ENCODE data around the gene MFN2. TPM values are rescaled to one million over a fixed set of nuclear protein-coding genes. Genes with fewer than 3 reads are reported as not detected.

MFN2 gene
- polyA plus RNA-seq, 1 of the 3 experiments (the other 2 are of a cell fraction) = 43.2 TPM

- POLR2A ChIA-PET = interaction anchor here (1.7 kb wide), 1 partner anchor 29 kb away, joined by 4 read pairs; the partner anchor contains the start of gene MFN2
- Histone ChIP-seq H3K9ac (no peak overlapping the region), H3K27ac (ENCODE audit: low read depth in 2 of 2, low read length in 1 of 2) (no peak overlapping the region), H3K9me3 (no peaks in the 10 kb centered on the region), H3K9me2 (no peaks in the 10 kb centered on the region), H3K36me3 (replicated peaks in 1 of 2; ENCODE audit: control insufficient read depth in 1 of 2, insufficient read depth in 2 of 2, low read length in 1 of 2) (peaks cover 24 to 65% of the 10 kb centered on the region in 2 experiments), H3K79me2 (ENCODE audit: insufficient read depth) (no peaks in the 10 kb centered on the region), H3K4me1 (ENCODE audit: control insufficient read depth in 1 of 2, insufficient read depth in 2 of 2, low read depth in 1 of 2, low read length in 1 of 2) (peaks cover 0 to 9% of the 10 kb centered on the region in 2 experiments; a peak in 2 of 4 replicates), H4K20me1 (ENCODE audit: insufficient read depth) (peaks cover 5% of the 10 kb centered on the region; the same call in 1 of the 2 replicates), H3F3A (replicated peaks; ENCODE audit: insufficient read depth) (peaks cover 23% of the 10 kb centered on the region), H3K4me3 (ENCODE audit: low read depth in 2 of 2, low read length in 1 of 2) (no peak overlapping the region), H3K27me3 (ENCODE audit: insufficient read depth) (no peaks in the 10 kb centered on the region), H2AFZ (ENCODE audit: low read depth) (no peak overlapping the region), H3K4me2 (no peak overlapping the region)
- CTCF ChIA-PET = interaction anchor here (1.1 kb wide), 1 partner anchor 23 kb away, joined by 4 read pairs; no protein-coding TSS in a partner anchor
- no peak for DNase-seq
- TF ChIP-seq GATA2 (CRISPR knock-in tag; IDR thresholded peaks at IDR 0.05) (no peak), MEF2A (IDR thresholded peaks at IDR 0.05; ENCODE audit: borderline replicate concordance, low read depth) (no peak), FOXM1 (IDR thresholded peaks at IDR 0.05; ENCODE audit: low read depth) (no peak), TCF12 (IDR thresholded peaks at IDR 0.05) (no peak), EZH2phosphoT487 (IDR thresholded peaks at IDR 0.05; ENCODE audit: borderline replicate concordance, low read depth) (no peak), POLR2AphosphoS5 (IDR thresholded peaks at IDR 0.05; ENCODE audit: low read depth, low read length) (no peak), EP300 (IDR thresholded peaks at IDR 0.05; ENCODE audit: borderline replicate concordance in 1 of 2, low read depth in 1 of 2, low read length in 1 of 2) (no peak)
- TF ChIP-seq, protein P1, sequence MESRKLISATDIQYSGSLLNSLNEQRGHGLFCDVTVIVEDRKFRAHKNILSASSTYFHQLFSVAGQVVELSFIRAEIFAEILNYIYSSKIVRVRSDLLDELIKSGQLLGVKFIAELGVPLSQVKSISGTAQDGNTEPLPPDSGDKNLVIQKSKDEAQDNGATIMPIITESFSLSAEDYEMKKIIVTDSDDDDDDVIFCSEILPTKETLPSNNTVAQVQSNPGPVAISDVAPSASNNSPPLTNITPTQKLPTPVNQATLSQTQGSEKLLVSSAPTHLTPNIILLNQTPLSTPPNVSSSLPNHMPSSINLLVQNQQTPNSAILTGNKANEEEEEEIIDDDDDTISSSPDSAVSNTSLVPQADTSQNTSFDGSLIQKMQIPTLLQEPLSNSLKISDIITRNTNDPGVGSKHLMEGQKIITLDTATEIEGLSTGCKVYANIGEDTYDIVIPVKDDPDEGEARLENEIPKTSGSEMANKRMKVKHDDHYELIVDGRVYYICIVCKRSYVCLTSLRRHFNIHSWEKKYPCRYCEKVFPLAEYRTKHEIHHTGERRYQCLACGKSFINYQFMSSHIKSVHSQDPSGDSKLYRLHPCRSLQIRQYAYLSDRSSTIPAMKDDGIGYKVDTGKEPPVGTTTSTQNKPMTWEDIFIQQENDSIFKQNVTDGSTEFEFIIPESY (IDR thresholded peaks at IDR 0.05; ENCODE audit: borderline replicate concordance, low read depth) = no peak
- 98% methylated on average over 9 of the region's 9 CpGs for WGBS (ENCODE audit: low lambda C conversion rate)
Measured at GRCh38 chr1:12009318-12009947, 29.2 kb downstream of the MFN2 start.

- DNase-seq = peak; percentile 44
- ChIA-PET POLR2A (interaction anchor here (1.4 to 1.7 kb wide), 2 partner anchors 8 to 31 kb away, joined by 3 to 4 read pairs; partner anchors contain the start of genes MFN2 and MIIP), CTCF (interaction anchor here (1.8 kb wide), 1 partner anchor 9 kb away, joined by 9 read pairs; no protein-coding TSS in a partner anchor)
- TF ChIP-seq FOXM1 (IDR thresholded peaks at IDR 0.05; ENCODE audit: low read depth) = no peak
- TF ChIP-seq EZH2phosphoT487 (IDR thresholded peaks at IDR 0.05; ENCODE audit: borderline replicate concordance, low read depth) = no peak
- no peak for TF ChIP-seq FOSL2 (IDR thresholded peaks at IDR 0.05; ENCODE audit: borderline replicate concordance, low read depth)
- no peak for TF ChIP-seq MXI1 (IDR thresholded peaks at IDR 0.05; ENCODE audit: low read depth, low read length)
- no peak for TF ChIP-seq FOXJ3 (CRISPR knock-in tag; IDR thresholded peaks at IDR 0.05)
- no peak for TF ChIP-seq CHD2 (IDR thresholded peaks at IDR 0.05; ENCODE audit: low read length, partially characterized antibody)
- no peak for TF ChIP-seq RXRA (IDR thresholded peaks at IDR 0.05; ENCODE audit: borderline replicate concordance, low read depth)
- H3K9me3 ChIP-seq = no peaks in the 10 kb centered on the region
- no peak overlapping the region for H2AFZ ChIP-seq (ENCODE audit: low read depth)
- no peaks in the 10 kb centered on the region for H3K27me3 ChIP-seq (ENCODE audit: insufficient read depth)
- no peak overlapping the region for H3K27ac ChIP-seq (ENCODE audit: low read depth in 2 of 2, low read length in 1 of 2)
- H3K9ac ChIP-seq = no peak overlapping the region
- WGBS (ENCODE audit: low lambda C conversion rate) = 79% methylated on average over 10 of the region's 16 CpGs
- H3K79me2 ChIP-seq (ENCODE audit: insufficient read depth) = no peaks in the 10 kb centered on the region
- no peak overlapping the region for H3K4me2 ChIP-seq
- H3K4me3 ChIP-seq (ENCODE audit: low read depth in 2 of 2, low read length in 1 of 2) = no peak overlapping the region
- peaks cover 12 to 51% of the 10 kb centered on the region in 2 experiments for H3K36me3 ChIP-seq (replicated peaks in 1 of 2; ENCODE audit: control insufficient read depth in 1 of 2, insufficient read depth in 2 of 2, low read length in 1 of 2)
- H3F3A ChIP-seq (replicated peaks; ENCODE audit: insufficient read depth) = peaks cover 23% of the 10 kb centered on the region
- H4K20me1 ChIP-seq (ENCODE audit: insufficient read depth) = peaks cover 5% of the 10 kb centered on the region; the same call in 1 of the 2 replicates
- H3K9me2 ChIP-seq = no peaks in the 10 kb centered on the region
- peaks cover 0 to 9% of the 10 kb centered on the region in 2 experiments; a peak in 2 of 4 replicates for H3K4me1 ChIP-seq (ENCODE audit: control insufficient read depth in 1 of 2, insufficient read depth in 2 of 2, low read depth in 1 of 2, low read length in 1 of 2)
Measured at GRCh38 chr1:12010746-12011570, 30.7 kb downstream of the MFN2 start.

Data from SK-N-SH (cell line).